Globus pallidus (tissue), 1 donor: ENCODE data around the gene MYMX.

Experiments
- DNase-seq: peaks from one replicate; pipeline ENCODE4 v3.0.0-alpha.2; 2015; ENCODE audit warnings: low spot score

Gene MYMX

DNA sequence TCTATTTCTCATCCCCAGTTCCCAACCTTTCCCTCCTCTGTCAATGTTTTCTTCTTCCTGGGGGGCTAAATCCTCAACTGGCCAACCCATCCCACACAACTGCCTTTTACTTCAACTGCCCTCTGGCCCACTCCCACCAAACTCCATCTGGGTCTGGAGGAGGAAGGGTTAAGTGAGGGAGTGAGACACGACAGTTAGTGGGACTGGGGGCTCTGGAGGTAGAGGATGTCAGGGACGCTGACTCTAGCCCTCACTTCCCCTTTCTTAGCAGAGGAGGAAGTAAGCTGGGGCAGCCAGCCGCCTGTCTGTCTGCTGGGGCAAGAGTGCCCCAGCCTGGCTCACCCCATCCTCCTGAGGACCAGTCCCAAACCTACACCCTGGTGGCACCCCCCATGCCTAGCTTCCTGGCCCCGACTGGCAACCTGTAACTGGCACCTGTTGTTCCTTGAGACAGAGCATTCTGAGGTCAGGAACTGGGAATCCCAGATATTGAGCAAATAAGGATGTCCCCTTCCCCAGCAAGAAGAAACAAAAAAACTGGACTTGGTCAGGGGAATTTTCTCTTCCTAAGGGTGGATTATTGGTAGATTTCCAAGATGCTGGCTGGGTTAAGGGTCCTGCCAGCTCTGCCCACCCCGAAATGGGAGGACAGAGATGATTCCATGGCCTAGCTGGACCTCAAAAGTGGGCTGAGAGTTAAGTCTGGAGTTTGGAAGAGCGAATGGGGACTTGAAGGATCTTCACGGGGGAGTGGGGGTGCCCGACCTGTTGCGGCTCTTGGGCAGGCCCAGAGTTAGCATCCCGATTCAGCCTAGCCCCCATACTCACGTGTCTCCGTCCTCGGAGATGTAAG lies 47.7 kb downstream of the MYMX start:
- DNase-seq, result no peak

DNA sequence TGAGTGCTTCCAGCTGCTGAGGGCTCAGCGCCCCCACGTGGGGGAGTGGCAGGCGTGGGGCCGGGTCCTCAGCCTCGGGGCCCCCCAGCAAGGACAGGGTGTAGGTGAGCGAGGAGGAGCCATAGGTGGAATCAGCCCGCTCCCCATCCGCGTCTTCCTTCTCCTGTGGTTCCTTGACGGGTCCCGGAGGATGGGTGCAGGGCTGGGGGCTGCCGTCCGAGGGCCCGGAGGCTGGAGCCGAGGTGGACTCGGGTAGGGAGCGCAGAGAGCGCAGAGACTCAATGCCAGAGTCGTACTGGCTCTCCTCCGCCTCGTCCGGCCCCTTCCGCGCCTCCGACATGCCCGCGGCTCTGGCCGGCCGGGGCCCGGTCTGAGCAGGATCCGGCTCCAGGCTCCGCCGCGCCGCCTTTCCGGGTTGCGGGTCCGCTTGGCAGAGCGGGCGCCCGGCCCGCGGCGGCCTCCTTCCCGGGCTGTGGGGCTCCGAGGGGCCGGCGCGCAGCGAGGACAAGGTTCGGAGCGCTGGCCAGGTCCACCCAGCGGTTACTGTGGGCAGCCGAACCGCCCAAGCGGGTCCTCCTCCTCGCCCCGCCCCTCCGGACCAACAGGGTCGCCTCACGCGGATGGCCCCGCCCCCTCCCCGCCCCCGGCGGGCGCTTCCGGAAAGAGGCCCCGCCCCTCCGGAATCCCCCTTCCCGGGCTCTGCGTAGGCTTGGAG lies 48.4 kb downstream of the MYMX start, which contains the start of gene NFKBIE:
TSS of gene NFKBIE (minus strand) at position 545 of the 715 bp plus-strand sequence. CDS start at position 340, 205 bp downstream.
- peak; percentile 89 for DNase-seq

GRCh38 chr6:44265722-44266233 lies 49.1 kb downstream of the MYMX start:
- no peak for DNase-seq

DNA sequence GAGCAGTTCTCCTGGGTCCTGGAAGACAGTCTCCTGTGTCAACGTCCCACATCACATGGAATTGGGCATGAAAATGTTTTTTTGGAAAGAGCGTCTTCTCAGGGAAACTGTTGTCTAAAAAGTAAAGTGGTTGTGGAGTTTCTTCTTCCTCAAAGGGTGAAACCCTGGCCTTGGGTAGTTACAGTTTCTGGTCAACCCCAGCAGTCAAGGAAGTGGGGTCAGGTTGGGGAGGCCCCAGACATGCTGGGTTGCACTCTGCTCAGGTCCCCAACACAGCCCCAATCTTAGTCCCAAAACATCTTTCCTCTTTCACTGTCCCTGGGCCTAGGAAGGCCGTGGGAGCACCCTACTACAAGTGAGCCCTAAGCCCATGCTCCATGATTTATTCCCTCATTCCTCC lies 49.6 kb downstream of the MYMX start:
- DNase-seq, result no peak

GRCh38 chr6:44267252-44267651 lies 50.5 kb downstream of the MYMX start:
- DNase-seq, result no peak
